Inflammatory macrophage (primary cell): Measurements from ENCODE around the gene ZNF684.

Experiments used
- DNase-seq, 2 donors: peaks; one replicate each; pipeline ENCODE4 v3.0.0-alpha.2; 2020 to 2022

Gene ZNF684

GRCh38 chr1:40574805-40575204 lies 43.4 kb downstream of the ZNF684 start:
- peak; percentile 93 to 94 for DNase-seq

- DNase-seq = no peak
Observed at GRCh38 chr1:40575336-40575735, 43.9 kb downstream of the ZNF684 start.

GRCh38 chr1:40582116-40582515 lies 50.7 kb downstream of the ZNF684 start:
- no peak for DNase-seq

GRCh38 chr1:40583980-40584379 lies 52.5 kb downstream of the ZNF684 start:
- DNase-seq = no peak

DNA sequence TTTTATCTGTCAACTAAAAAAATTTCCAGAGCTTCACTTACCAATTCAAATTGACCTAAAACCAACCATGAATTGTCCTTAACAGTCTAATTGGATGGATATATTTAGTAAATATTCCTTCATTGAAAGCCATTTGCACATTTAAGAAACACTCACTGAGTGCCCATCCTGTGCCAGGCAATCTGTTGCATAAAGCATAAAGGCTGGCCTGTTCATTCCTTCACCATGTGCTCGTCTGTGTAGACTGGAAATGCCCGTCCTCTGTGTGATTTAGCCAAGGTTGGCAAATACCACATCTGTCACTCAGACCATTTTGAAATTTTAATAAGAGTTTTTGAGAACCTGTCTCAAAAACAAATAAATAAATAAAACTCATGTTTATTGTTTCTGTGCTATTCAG lies 57.1 kb downstream of the ZNF684 start:
- DNase-seq = no peak

GRCh38 chr1:40592107-40592803 lies 60.8 kb downstream of the ZNF684 start:
- DNase-seq = peak; percentile 68 to 69

GRCh38 chr1:40593449-40594186 lies 62.2 kb downstream of the ZNF684 start:
- DNase-seq = no peak

DNA sequence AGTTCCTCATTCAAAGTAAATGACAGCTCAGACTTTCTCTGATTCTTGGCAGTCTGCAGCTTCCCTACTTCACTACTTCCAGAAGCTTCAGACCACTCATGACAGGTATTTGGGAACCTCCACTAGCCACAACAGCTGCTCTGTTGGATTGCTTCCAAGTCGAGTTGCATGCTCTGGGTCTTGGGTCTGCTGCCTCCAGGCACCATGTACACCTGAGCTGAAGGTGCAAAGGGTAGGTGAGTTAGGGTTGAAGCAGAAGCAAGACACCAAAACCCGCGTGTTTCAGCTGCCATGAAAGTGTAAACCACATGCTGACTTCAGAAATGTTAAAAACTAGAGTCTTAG lies 62.7 kb downstream of the ZNF684 start:
- no peak for DNase-seq

- no peak for DNase-seq
Observed at GRCh38 chr1:40595623-40596022, 64.2 kb downstream of the ZNF684 start.
